ENCODE measurements around the gene ZNF217. TPM values are rescaled to one million over a fixed set of nuclear protein-coding genes. Genes with fewer than 3 reads are reported as not detected.
"Not testable (repeated sequence)": the region's sequence is repeated elsewhere in the genome, so short reads cannot be mapped to it uniquely, and the experiment has no call there.

ZNF217 gene
- polyA plus RNA-seq, 10 donors: 10.6 to 20.4 (median 13.6) TPM

GRCh38 chr20:53583660-53584549 lies 9.7 kb downstream of the ZNF217 start:
- not testable (repeated sequence) for DNase-seq

GRCh38 chr20:53582574-53583351 lies 10.9 kb downstream of the ZNF217 start:
- DNase-seq: peak in 1 of 3 donors; percentile 62

- DNase-seq: no peak
Observed at GRCh38 chr20:53582251-53582570, 11.4 kb downstream of the ZNF217 start.

GRCh38 chr20:53581444-53582250 lies 12.0 kb downstream of the ZNF217 start:
- DNase-seq: no peak

GRCh38 chr20:53580376-53581111 lies 13.1 kb downstream of the ZNF217 start:
- no peak for DNase-seq

- peak in 2 of 3 donors; percentile 42 to 56 for DNase-seq
Observed at GRCh38 chr20:53579581-53580375, 13.9 kb downstream of the ZNF217 start.

GRCh38 chr20:53579266-53579580 lies 14.4 kb downstream of the ZNF217 start:
- DNase-seq: no peak

GRCh38 chr20:53578492-53579222 lies 15.0 kb downstream of the ZNF217 start:
- peak; percentile 91 to 94 (median 91) for DNase-seq

- DNase-seq: no peak
Observed at GRCh38 chr20:53576586-53577318, 16.9 kb downstream of the ZNF217 start.

- no peak for DNase-seq
Observed at GRCh38 chr20:53576195-53576580, 17.5 kb downstream of the ZNF217 start.

- no peak for DNase-seq
Observed at GRCh38 chr20:53575481-53576194, 18.0 kb downstream of the ZNF217 start.

- DNase-seq: no peak
Observed at GRCh38 chr20:53574819-53575218, 18.8 kb downstream of the ZNF217 start.

- DNase-seq: no peak
Observed at GRCh38 chr20:53574259-53574789, 19.3 kb downstream of the ZNF217 start.

- DNase-seq: no peak
Observed at GRCh38 chr20:53571555-53572286, 21.9 kb downstream of the ZNF217 start.

- no peak for DNase-seq
Observed at GRCh38 chr20:53570446-53571276, 23.0 kb downstream of the ZNF217 start.

GRCh38 chr20:53569606-53570307 lies 23.9 kb downstream of the ZNF217 start:
- DNase-seq: no peak

Measured in muscle of back (tissue), 11 donors.